ENCODE data around the gene MTHFD1L. TPM values are rescaled to one million over a fixed set of nuclear protein-coding genes. Genes with fewer than 3 reads are reported as not detected.
A peak's percentile ranks its signal among the peaks of the same experiment; 100 is the strongest.

The MTHFD1L gene
- total RNA-seq, 4 donors from 2014 or later = 3.0 to 9.4 (median 5.2) TPM

DNA sequence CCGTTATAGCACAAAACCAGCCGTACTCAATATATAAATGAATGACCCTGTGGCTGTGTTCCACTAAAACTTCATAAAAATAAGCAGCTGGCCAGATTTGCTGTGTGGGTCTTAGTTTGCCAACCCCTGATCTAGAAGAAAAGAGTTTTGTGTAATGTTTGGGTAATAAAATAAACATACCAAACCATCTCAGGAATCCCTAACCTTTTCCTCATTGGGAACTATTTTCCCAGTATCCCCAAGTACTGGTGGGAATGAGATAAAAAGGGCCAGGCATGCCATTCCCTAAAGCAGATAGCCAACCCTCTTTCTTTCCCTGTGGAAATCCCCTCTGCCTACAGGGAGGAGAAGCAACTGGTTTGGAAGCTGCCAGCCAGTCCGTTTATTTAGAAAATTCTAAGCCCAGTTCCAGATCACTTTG lies 205.1 kb downstream of the MTHFD1L start:
- peaks cover 6% of the 10 kb centered on the region for H3K4me1 ChIP-seq
- H3K27ac ChIP-seq = peak overlapping the region; percentile 46
- H3K4me3 ChIP-seq = no peak overlapping the region
- WGBS = 62% methylated on average over 3 of the region's 3 CpGs
- no peak for DNase-seq (ENCODE audit: low spot score in 2 of 2)
- no peaks in the 10 kb centered on the region for H3K27me3 ChIP-seq
- H3K9me3 ChIP-seq = no peaks in the 10 kb centered on the region
- TF ChIP-seq POLR2AphosphoS5 (IDR thresholded peaks at IDR 0.05) (no peak), EP300 (IDR thresholded peaks at IDR 0.05) (no peak), POLR2A (IDR thresholded peaks at IDR 0.05) (no peak)
- TF ChIP-seq, protein P1, sequence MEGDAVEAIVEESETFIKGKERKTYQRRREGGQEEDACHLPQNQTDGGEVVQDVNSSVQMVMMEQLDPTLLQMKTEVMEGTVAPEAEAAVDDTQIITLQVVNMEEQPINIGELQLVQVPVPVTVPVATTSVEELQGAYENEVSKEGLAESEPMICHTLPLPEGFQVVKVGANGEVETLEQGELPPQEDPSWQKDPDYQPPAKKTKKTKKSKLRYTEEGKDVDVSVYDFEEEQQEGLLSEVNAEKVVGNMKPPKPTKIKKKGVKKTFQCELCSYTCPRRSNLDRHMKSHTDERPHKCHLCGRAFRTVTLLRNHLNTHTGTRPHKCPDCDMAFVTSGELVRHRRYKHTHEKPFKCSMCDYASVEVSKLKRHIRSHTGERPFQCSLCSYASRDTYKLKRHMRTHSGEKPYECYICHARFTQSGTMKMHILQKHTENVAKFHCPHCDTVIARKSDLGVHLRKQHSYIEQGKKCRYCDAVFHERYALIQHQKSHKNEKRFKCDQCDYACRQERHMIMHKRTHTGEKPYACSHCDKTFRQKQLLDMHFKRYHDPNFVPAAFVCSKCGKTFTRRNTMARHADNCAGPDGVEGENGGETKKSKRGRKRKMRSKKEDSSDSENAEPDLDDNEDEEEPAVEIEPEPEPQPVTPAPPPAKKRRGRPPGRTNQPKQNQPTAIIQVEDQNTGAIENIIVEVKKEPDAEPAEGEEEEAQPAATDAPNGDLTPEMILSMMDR (IDR thresholded peaks at IDR 0.05) = no peak
- no peaks in the 10 kb centered on the region for H3K36me3 ChIP-seq

DNA sequence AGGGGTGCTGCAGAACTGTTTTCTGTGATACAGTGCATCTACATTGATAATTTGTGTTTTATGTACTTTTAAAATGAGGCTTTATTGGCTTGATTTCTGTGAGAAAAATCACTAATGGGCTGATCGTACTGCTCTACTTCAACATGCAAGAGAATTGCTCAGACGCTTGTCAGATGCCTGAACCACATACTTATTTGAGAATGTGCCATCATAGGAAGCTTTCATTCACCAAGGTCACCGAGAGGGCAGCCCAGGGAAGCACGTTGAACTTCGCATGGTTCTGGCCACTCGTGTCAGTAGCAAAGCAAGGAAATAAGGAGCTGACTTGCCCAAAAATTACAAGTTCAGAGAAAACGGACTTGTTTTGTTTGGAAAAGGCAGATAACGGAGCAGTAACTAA lies 205.8 kb downstream of the MTHFD1L start:
- DNase-seq (ENCODE audit: low spot score in 2 of 2) = no peak

DNA sequence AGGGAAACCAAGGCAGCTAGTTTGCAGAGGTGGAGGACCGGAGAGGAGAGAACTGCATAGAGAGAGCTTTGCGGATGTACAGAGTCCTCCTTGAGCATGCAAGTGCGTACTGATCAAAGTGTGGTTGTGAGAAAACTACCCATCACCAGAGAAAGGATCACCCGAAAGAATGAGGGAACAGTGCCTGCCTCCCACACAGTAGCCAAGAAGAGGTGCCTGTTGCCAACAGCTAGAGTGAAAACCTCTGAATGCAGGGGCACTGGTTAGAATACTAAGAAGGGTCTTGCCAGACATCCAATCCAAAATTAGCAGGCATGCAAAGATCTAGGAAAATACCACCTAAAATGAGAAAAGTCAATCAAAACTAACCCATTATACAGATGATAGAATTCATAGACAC lies 207.6 kb downstream of the MTHFD1L start:
- DNase-seq (ENCODE audit: low spot score in 2 of 2) = no peak
- Histone ChIP-seq H3K4me1 (no peaks in the 10 kb centered on the region), H3K9me3 (no peaks in the 10 kb centered on the region), H3K36me3 (no peaks in the 10 kb centered on the region), H3K27me3 (no peaks in the 10 kb centered on the region), H3K4me3 (no peak overlapping the region), H3K27ac (no peak overlapping the region)
- WGBS = 72% methylated on average over 4 of the region's 4 CpGs
- TF ChIP-seq EP300 (IDR thresholded peaks at IDR 0.05) (no peak), POLR2A (IDR thresholded peaks at IDR 0.05) (no peak), POLR2AphosphoS5 (IDR thresholded peaks at IDR 0.05) (no peak)
- TF ChIP-seq, protein P1 (IDR thresholded peaks at IDR 0.05) = no peak

More for the DNA sequence above, 205.8 kb downstream of the MTHFD1L start:
- Histone ChIP-seq H3K27ac (peak overlapping the region; percentile 46), H3K4me1 (peaks cover 6% of the 10 kb centered on the region), H3K27me3 (no peaks in the 10 kb centered on the region), H3K4me3 (no peak overlapping the region), H3K36me3 (no peaks in the 10 kb centered on the region), H3K9me3 (no peaks in the 10 kb centered on the region)
- WGBS = 49% methylated on average over 8 of the region's 8 CpGs
- no peak for TF ChIP-seq POLR2A (IDR thresholded peaks at IDR 0.05)
- TF ChIP-seq, protein P1 (IDR thresholded peaks at IDR 0.05) = no peak
- TF ChIP-seq EP300 (IDR thresholded peaks at IDR 0.05) = no peak
- TF ChIP-seq POLR2AphosphoS5 (IDR thresholded peaks at IDR 0.05) = no peak

DNA sequence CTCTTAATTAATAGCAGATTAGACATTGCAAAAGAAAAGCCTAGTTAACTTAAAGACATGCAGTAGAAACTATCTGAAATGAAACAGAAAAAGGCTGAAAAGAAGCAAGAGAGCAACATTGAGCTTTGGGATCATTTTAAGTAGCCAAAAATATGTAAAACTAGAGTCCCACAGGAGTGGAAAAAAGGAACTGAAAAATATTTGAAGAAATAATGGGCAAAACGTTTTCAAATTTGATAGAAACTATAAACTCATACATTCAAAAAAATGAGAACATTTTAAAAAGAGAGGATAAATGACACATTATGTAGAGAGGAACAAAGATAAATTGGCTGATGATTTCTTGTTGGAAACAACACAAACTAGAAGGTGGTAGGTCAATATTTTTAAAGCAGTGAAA lies 208.2 kb downstream of the MTHFD1L start:
- no peak overlapping the region for H3K27ac ChIP-seq
- H3K4me3 ChIP-seq = no peak overlapping the region
- no peaks in the 10 kb centered on the region for H3K36me3 ChIP-seq
- DNase-seq (ENCODE audit: low spot score in 2 of 2) = no peak
- 24% methylated on average over 1 of the region's 1 CpG for WGBS
- TF ChIP-seq POLR2A (IDR thresholded peaks at IDR 0.05) = no peak
- no peak for TF ChIP-seq EP300 (IDR thresholded peaks at IDR 0.05)
- TF ChIP-seq, protein P1 (IDR thresholded peaks at IDR 0.05) = no peak
- no peak for TF ChIP-seq POLR2AphosphoS5 (IDR thresholded peaks at IDR 0.05)
- no peaks in the 10 kb centered on the region for H3K4me1 ChIP-seq
- no peaks in the 10 kb centered on the region for H3K9me3 ChIP-seq
- H3K27me3 ChIP-seq = no peaks in the 10 kb centered on the region

DNA sequence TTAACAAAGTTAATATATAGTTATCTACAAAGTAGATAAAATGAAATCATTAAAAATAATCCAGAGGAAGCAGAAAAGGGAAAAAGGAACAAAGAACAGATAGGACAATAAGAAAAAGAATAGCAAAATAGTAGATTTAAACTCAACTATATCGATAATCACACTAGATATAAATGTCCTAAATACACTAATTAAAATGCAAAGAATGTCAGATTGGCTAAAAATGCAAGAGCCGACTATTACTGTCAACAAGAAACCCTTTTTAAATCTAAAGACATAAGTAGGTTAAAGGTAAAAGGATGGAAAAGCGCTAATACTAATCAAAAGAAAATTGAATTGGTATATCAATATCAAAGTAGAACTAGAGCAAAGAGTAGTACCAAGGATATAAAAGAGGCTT lies 209.5 kb downstream of the MTHFD1L start:
- H3K36me3 ChIP-seq = no peaks in the 10 kb centered on the region
- no peak overlapping the region for H3K27ac ChIP-seq
- WGBS = 95% methylated on average over 3 of the region's 3 CpGs
- H3K27me3 ChIP-seq = no peaks in the 10 kb centered on the region
- no peak for DNase-seq (ENCODE audit: low spot score in 2 of 2)
- H3K9me3 ChIP-seq = no peaks in the 10 kb centered on the region
- H3K4me1 ChIP-seq = no peaks in the 10 kb centered on the region
- TF ChIP-seq EP300 (IDR thresholded peaks at IDR 0.05) (no peak), POLR2A (IDR thresholded peaks at IDR 0.05) (no peak), POLR2AphosphoS5 (IDR thresholded peaks at IDR 0.05) (no peak)
- TF ChIP-seq, protein P1 (IDR thresholded peaks at IDR 0.05) = no peak
- H3K4me3 ChIP-seq = no peak overlapping the region
